Neural crest cell (in vitro differentiated cells): ENCODE results near the gene FBP1. TPM values are rescaled to one million over a fixed set of nuclear protein-coding genes. Genes with fewer than 3 reads are reported as not detected.

ENCODE experiments used
- DNase-seq: peaks from one replicate; pipeline ENCODE4 v3.0.0; 2021; ENCODE audit warnings: low read depth, mixed read lengths, low spot score
- H3K27ac Mint-ChIP-seq: one replicate; pipeline ENCODE4 v1.8.0; 2021; ENCODE audit warnings: mild to moderate bottlenecking, mixed read lengths; ENCODE audit not compliant: unreplicated experiment
- H3K27me3 Mint-ChIP-seq: 2 replicates; pipeline ENCODE4 v1.8.0; 2021; ENCODE audit warnings: low read depth, mild to moderate bottlenecking, mixed read lengths
- H3K36me3 Mint-ChIP-seq: 2 replicates; pipeline ENCODE4 v1.8.0; 2021; ENCODE audit warnings: low read depth, mild to moderate bottlenecking, mixed read lengths
- H3K4me1 Mint-ChIP-seq: 2 replicates; pipeline ENCODE4 v1.8.0; 2021; ENCODE audit warnings: mixed read lengths
- H3K4me3 Mint-ChIP-seq: one replicate; pipeline ENCODE4 v1.8.0; 2021; ENCODE audit warnings: mild to moderate bottlenecking, mixed read lengths
- H3K9me3 Mint-ChIP-seq: 2 replicates; pipeline ENCODE4 v1.8.0; 2021; ENCODE audit warnings: mixed read lengths
- CTCF ChIP-seq: fragments of 200-600 bp; sonication (generic); conservative IDR thresholded peaks from 2 replicates; pipeline ENCODE4 v1.5.0; 2021; ENCODE audit warnings: antibody characterized with exemption, mild to moderate bottlenecking
- total RNA-seq: library from RNA; stranded (reverse); gene quantifications from 2 replicates; pipeline ENCODE4 v1.2.1, GENCODE V29; 2021

The FBP1 gene
- total RNA-seq, 1 donor from 2014 or later, result 0.86 TPM

GRCh38 chr9:94606646-94607422 is 32.5 kb downstream of the FBP1 start:
- H3K27ac Mint-ChIP-seq, result no peak overlapping the region
- TF ChIP-seq CTCF, result no peak
- no peak overlapping the region for H3K4me3 Mint-ChIP-seq
- no peaks in the 10 kb centered on the region for H3K9me3 Mint-ChIP-seq
- no peak for DNase-seq
- peaks cover 19% of the 10 kb centered on the region for H3K4me1 Mint-ChIP-seq
- no peaks in the 10 kb centered on the region for H3K36me3 Mint-ChIP-seq
- peaks cover 3% of the 10 kb centered on the region for H3K27me3 Mint-ChIP-seq

- peak; percentile 74 for TF ChIP-seq CTCF
- peak; percentile 84 for DNase-seq
- H3K36me3 Mint-ChIP-seq, result no peaks in the 10 kb centered on the region
- no peaks in the 10 kb centered on the region for H3K9me3 Mint-ChIP-seq
- peaks cover 17% of the 10 kb centered on the region for H3K4me1 Mint-ChIP-seq
- no peak overlapping the region for H3K27ac Mint-ChIP-seq
- H3K4me3 Mint-ChIP-seq, result no peak overlapping the region
- no peaks in the 10 kb centered on the region for H3K27me3 Mint-ChIP-seq
Measured at GRCh38 chr9:94603259-94604160, 35.8 kb downstream of the FBP1 start.

- peaks cover 10% of the 10 kb centered on the region for H3K4me1 Mint-ChIP-seq
- no peak for DNase-seq
- no peak overlapping the region for H3K27ac Mint-ChIP-seq
- no peak for TF ChIP-seq CTCF
- H3K9me3 Mint-ChIP-seq, result no peaks in the 10 kb centered on the region
- H3K27me3 Mint-ChIP-seq, result no peaks in the 10 kb centered on the region
- H3K4me3 Mint-ChIP-seq, result no peak overlapping the region
- no peaks in the 10 kb centered on the region for H3K36me3 Mint-ChIP-seq
Measured at GRCh38 chr9:94602666-94603065, 36.7 kb downstream of the FBP1 start.

GRCh38 chr9:94600715-94601114 is 38.6 kb downstream of the FBP1 start:
- no peak for TF ChIP-seq CTCF
- no peaks in the 10 kb centered on the region for H3K9me3 Mint-ChIP-seq
- no peak overlapping the region for H3K27ac Mint-ChIP-seq
- DNase-seq, result no peak
- no peaks in the 10 kb centered on the region for H3K36me3 Mint-ChIP-seq
- peaks cover 6% of the 10 kb centered on the region for H3K4me1 Mint-ChIP-seq
- H3K4me3 Mint-ChIP-seq, result no peak overlapping the region
- no peaks in the 10 kb centered on the region for H3K27me3 Mint-ChIP-seq

- no peak for DNase-seq
- no peak overlapping the region for H3K4me3 Mint-ChIP-seq
- no peaks in the 10 kb centered on the region for H3K36me3 Mint-ChIP-seq
- peaks cover 6% of the 10 kb centered on the region for H3K4me1 Mint-ChIP-seq
- TF ChIP-seq CTCF, result no peak
- no peaks in the 10 kb centered on the region for H3K9me3 Mint-ChIP-seq
- H3K27ac Mint-ChIP-seq, result no peak overlapping the region
- H3K27me3 Mint-ChIP-seq, result no peaks in the 10 kb centered on the region
Measured at GRCh38 chr9:94600258-94600657, 39.1 kb downstream of the FBP1 start.
